Suprapubic skin (tissue), 4 donors: ENCODE data around the gene ZNRF3. TPM values are rescaled to one million over a fixed set of nuclear protein-coding genes. Genes with fewer than 3 reads are reported as not detected.

Experiments used
- DNase-seq, 2 donors: peaks; one replicate each; pipeline ENCODE4 v3.0.0-alpha.2; 2019; ENCODE audit warnings: low spot score in 2 of 2
- H3K27ac ChIP-seq: fragments of 200-600 bp; sonication (generic); one replicate; pipeline ENCODE4 v1.5.1; 2019
- H3K27me3 ChIP-seq: fragments of 200-600 bp; sonication (generic); one replicate; pipeline ENCODE4 v1.5.1; 2019
- H3K36me3 ChIP-seq: fragments of 200-600 bp; sonication (generic); one replicate; pipeline ENCODE4 v1.5.1; 2019
- H3K4me1 ChIP-seq: fragments of 200-600 bp; sonication (generic); one replicate; pipeline ENCODE4 v1.5.1; 2019
- H3K4me3 ChIP-seq: fragments of 200-600 bp; sonication (generic); one replicate; pipeline ENCODE4 v1.5.1; 2019; ENCODE audit warnings: mild to moderate bottlenecking
- H3K9me3 ChIP-seq: fragments of 200-600 bp; sonication (generic); one replicate; pipeline ENCODE4 v1.5.1; 2019
- EP300 ChIP-seq: sonication (generic); formaldehyde crosslinking; IDR thresholded peaks from one replicate; pipeline ENCODE4 v1.6.1; 2017; ENCODE audit warnings: antibody characterized with exemption
- POLR2A ChIP-seq, 2 donors: fragments of 450-650 bp; IDR thresholded peaks; one replicate each; pipeline ENCODE4 v1.6.1; 2017; ENCODE audit warnings: antibody characterized with exemption in 2 of 2, mild to moderate bottlenecking in 2 of 2, moderate library complexity in 2 of 2
- POLR2AphosphoS5 ChIP-seq, 3 donors: sonication (generic); formaldehyde crosslinking; IDR thresholded peaks; one replicate each; pipeline ENCODE4 v1.6.1; 2017; ENCODE audit warnings: antibody characterized with exemption in 3 of 3
- WGBS: methylation state at CpG from one replicate; pipeline ENCODE4 v1.1.5; 2018; 5-methylcytosine and 5-hydroxymethylcytosine counted together
- total RNA-seq, 4 donors: library from RNA; depleted of rRNA; stranded (reverse); fragments of >200 nt; gene quantifications; one replicate each; pipeline ENCODE4 v1.1.0, GENCODE V29; 2016
- TF ChIP-seq, protein P1 (sequence below), 2 donors: fragments of 200-600 bp in 1 of 2; fragments of 450-650 bp in 1 of 2; sonication (generic) in 1 of 2; IDR thresholded peaks; one replicate each; pipeline ENCODE4 v1.5.1; 2016 to 2019; ENCODE audit warnings: antibody characterized with exemption in 2 of 2, mild to moderate bottlenecking in 1 of 2, moderate library complexity in 1 of 2

Gene ZNRF3
- total RNA-seq, 4 donors from 2014 or later = 13.3 to 20.7 (median 18.4) TPM

DNA sequence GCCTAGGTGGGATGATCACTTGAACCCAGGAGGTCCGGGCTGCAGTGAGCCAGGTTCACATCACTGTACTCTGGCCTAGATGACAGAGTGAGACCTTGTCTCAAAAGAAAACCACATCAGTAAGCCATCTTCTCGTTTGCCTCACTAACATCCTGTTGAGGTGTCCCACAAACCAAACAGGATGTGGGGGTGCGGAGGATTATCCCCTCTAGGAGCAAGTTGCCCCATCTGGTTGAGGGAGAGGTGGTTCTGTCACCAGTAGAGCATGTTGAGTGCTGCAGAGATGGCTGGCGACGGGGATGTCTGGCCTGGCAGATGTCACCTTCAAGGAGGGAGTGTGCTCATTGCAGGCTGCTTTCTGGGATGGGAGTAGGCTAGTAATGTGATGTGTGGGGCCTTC, 72.4 kb downstream of the ZNRF3 start:
- TF ChIP-seq, protein P1, sequence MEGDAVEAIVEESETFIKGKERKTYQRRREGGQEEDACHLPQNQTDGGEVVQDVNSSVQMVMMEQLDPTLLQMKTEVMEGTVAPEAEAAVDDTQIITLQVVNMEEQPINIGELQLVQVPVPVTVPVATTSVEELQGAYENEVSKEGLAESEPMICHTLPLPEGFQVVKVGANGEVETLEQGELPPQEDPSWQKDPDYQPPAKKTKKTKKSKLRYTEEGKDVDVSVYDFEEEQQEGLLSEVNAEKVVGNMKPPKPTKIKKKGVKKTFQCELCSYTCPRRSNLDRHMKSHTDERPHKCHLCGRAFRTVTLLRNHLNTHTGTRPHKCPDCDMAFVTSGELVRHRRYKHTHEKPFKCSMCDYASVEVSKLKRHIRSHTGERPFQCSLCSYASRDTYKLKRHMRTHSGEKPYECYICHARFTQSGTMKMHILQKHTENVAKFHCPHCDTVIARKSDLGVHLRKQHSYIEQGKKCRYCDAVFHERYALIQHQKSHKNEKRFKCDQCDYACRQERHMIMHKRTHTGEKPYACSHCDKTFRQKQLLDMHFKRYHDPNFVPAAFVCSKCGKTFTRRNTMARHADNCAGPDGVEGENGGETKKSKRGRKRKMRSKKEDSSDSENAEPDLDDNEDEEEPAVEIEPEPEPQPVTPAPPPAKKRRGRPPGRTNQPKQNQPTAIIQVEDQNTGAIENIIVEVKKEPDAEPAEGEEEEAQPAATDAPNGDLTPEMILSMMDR (IDR thresholded peaks at IDR 0.05) = no peak
- TF ChIP-seq POLR2AphosphoS5 (IDR thresholded peaks at IDR 0.05) (no peak), POLR2A (IDR thresholded peaks at IDR 0.05) (no peak), EP300 (no peak)
- Histone ChIP-seq H3K27me3 (no peaks in the 10 kb centered on the region), H3K36me3 (no peaks in the 10 kb centered on the region), H3K4me3 (no peak overlapping the region), H3K4me1 (peaks cover 3% of the 10 kb centered on the region), H3K27ac (no peak overlapping the region), H3K9me3 (no peaks in the 10 kb centered on the region)
- no peak for DNase-seq
- WGBS = 75% methylated on average over 5 of the region's 5 CpGs

DNA sequence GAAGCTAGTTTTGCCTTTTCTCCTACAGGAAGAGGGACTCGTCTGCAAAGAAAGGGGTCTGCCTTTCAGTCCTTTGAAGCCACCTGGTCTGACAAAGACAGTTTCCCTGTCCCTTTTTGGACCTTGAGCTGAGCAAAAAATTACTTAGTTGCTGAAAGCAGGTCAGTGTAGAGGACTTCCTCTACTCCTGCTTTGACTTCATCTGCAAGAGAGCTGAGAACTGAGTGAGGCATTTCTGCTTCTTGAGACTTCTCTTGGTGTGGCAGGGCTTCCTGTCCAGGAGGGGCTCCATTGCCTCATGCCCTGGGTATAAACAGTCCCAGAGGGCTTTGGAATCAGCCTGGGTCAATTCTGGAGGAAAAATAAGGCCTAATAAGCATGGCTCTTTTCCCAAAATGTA, 73.1 kb downstream of the ZNRF3 start:
- H3K4me3 ChIP-seq = no peak overlapping the region
- DNase-seq = no peak
- H3K27ac ChIP-seq = no peak overlapping the region
- H3K9me3 ChIP-seq = no peaks in the 10 kb centered on the region
- no peaks in the 10 kb centered on the region for H3K36me3 ChIP-seq
- no peaks in the 10 kb centered on the region for H3K27me3 ChIP-seq
- TF ChIP-seq POLR2AphosphoS5 (IDR thresholded peaks at IDR 0.05) (no peak), EP300 (no peak), POLR2A (IDR thresholded peaks at IDR 0.05) (no peak)
- TF ChIP-seq, protein P1 (IDR thresholded peaks at IDR 0.05) = no peak
- WGBS = 100% methylated on average over 1 of the region's 1 CpG
- peaks cover 3% of the 10 kb centered on the region for H3K4me1 ChIP-seq

DNA sequence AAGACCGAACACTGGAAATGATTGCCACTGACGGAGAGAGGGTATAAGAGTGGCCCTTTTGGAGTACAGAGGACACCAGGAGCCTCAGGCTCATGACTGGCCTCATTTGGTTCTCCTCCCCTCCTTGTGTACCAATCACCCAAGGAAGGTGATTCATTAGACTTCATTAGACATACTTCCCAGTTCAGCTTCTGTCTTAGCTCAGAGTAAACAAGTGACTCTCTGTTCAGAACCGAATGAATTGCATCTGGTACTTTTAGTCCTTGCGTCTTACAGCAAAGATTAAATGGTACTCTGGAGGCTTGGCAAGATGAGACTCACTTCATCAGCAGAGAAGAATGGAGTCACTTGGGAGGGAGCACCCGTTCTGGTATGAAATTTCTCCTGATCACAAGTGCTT, 75.2 kb downstream of the ZNRF3 start:
- no peak for DNase-seq
- WGBS = 54% methylated on average over 5 of the region's 5 CpGs
- Histone ChIP-seq H3K36me3 (no peaks in the 10 kb centered on the region), H3K9me3 (no peaks in the 10 kb centered on the region), H3K4me3 (no peak overlapping the region), H3K27ac (no peak overlapping the region), H3K27me3 (no peaks in the 10 kb centered on the region), H3K4me1 (no peaks in the 10 kb centered on the region)
- TF ChIP-seq, protein P1 (IDR thresholded peaks at IDR 0.05) = no peak
- TF ChIP-seq POLR2A (IDR thresholded peaks at IDR 0.05) = no peak
- no peak for TF ChIP-seq POLR2AphosphoS5 (IDR thresholded peaks at IDR 0.05)
- no peak for TF ChIP-seq EP300

DNA sequence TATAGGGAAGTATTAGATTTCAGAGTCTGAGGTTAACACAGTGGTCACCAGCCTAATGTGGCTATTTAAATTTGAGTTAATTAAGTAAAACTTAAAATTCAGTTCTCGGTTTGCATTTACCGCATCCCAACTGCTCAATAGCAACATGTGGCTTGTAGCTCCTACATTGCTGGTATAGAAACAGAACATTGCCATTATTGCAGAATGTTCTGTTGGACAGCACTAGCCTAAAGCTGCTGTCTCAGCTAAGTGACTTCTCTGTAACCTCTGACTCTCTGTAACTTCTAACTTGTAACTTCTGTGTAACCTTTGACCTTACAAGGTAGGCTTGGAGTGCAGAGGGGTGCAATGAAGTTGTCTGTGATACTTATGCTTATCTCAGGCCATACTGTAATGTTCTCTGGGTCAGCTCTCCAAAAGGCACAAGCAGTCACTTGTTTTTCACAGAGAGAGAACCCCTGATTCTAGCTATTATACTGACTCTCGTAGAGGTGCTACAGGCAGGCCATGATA, 78.7 kb downstream of the ZNRF3 start:
- Histone ChIP-seq H3K9me3 (no peaks in the 10 kb centered on the region), H3K4me1 (no peaks in the 10 kb centered on the region), H3K27ac (no peak overlapping the region), H3K27me3 (no peaks in the 10 kb centered on the region), H3K36me3 (no peaks in the 10 kb centered on the region), H3K4me3 (no peak overlapping the region)
- no peak for DNase-seq
- TF ChIP-seq EP300 (no peak), POLR2AphosphoS5 (IDR thresholded peaks at IDR 0.05) (no peak), POLR2A (IDR thresholded peaks at IDR 0.05) (no peak)
- TF ChIP-seq, protein P1 (IDR thresholded peaks at IDR 0.05) = no peak
- WGBS = 94% methylated on average over 3 of the region's 3 CpGs

DNA sequence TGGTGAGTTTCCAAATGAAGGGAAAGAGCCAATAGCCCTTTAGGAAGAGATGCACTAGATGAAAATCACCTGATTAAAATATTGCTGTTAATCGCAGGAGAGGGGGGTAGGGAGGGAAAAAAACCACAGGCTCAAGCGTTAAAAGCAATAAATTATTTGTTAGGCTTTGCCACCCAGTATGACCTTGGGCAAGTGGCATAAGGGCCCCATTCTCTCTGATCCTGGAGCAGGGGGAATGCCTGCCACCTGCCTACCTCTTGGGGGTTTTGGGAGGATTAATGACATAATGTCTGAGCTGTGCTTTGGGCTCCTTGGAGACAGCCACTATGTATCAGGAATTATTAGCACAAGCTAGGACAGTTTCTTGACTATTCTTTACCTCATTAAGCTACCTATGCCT, 80.0 kb downstream of the ZNRF3 start:
- no peak overlapping the region for H3K4me3 ChIP-seq
- no peak for DNase-seq
- H3K4me1 ChIP-seq = no peaks in the 10 kb centered on the region
- H3K27ac ChIP-seq = no peak overlapping the region
- H3K36me3 ChIP-seq = no peaks in the 10 kb centered on the region
- H3K27me3 ChIP-seq = no peaks in the 10 kb centered on the region
- no peak for TF ChIP-seq POLR2AphosphoS5 (IDR thresholded peaks at IDR 0.05)
- TF ChIP-seq EP300 = no peak
- TF ChIP-seq, protein P1 (IDR thresholded peaks at IDR 0.05) = no peak
- no peak for TF ChIP-seq POLR2A (IDR thresholded peaks at IDR 0.05)
- 51% methylated on average over 2 of the region's 2 CpGs for WGBS
- no peaks in the 10 kb centered on the region for H3K9me3 ChIP-seq
